GM21737 (cell line): ENCODE results near the gene LRRN4CL.
"Not testable (repeated sequence)": the region's sequence is repeated elsewhere in the genome, so short reads cannot be mapped to it uniquely, and the experiment has no call there.

ENCODE experiments used
- ATAC-seq: cut with Tn5 transposase; IDR thresholded peaks from one replicate; pipeline ENCODE4 v1.9.1; 2021; ENCODE audit warnings: mild to moderate bottlenecking, moderate library complexity; ENCODE audit not compliant: unreplicated experiment

Gene LRRN4CL

GRCh38 chr11:62677156-62677555, 12.2 kb downstream of the LRRN4CL start:
- ATAC-seq, result no peak

- no peak for ATAC-seq
Observed at GRCh38 chr11:62676698-62677097, 12.6 kb downstream of the LRRN4CL start.

- ATAC-seq, result not testable (repeated sequence)
Observed at GRCh38 chr11:62675415-62675814, 13.9 kb downstream of the LRRN4CL start.

- ATAC-seq, result no peak
Observed at GRCh38 chr11:62673196-62673525, 16.2 kb downstream of the LRRN4CL start.

GRCh38 chr11:62671608-62672389, 17.5 kb downstream of the LRRN4CL start, which contains the start of the genes LBHD1 and UQCC3:
TSS of gene LBHD1 (minus strand) at chr11:62672267. CDS start at chr11:62670031, 2,236 bp downstream.
TSS of gene UQCC3 (plus strand) at chr11:62671673. CDS start at chr11:62671746, 73 bp downstream.
- ATAC-seq, result peak; percentile 45

- ATAC-seq, result no peak
Observed at GRCh38 chr11:62671236-62671607, 18.1 kb downstream of the LRRN4CL start.

GRCh38 chr11:62669420-62670161, 19.7 kb downstream of the LRRN4CL start:
- ATAC-seq, result no peak

- ATAC-seq, result no peak
Observed at GRCh38 chr11:62667460-62667859, 21.9 kb downstream of the LRRN4CL start.

GRCh38 chr11:62666259-62666926, 22.9 kb downstream of the LRRN4CL start:
- no peak for ATAC-seq

- no peak for ATAC-seq
Observed at GRCh38 chr11:62665599-62666258, 23.6 kb downstream of the LRRN4CL start.

GRCh38 chr11:62665075-62665598, 24.2 kb downstream of the LRRN4CL start, which contains the start of the genes C11orf98 and CSKMT:
TSS of gene C11orf98 (minus strand) at chr11:62665210. CDS start at chr11:62665169, 41 bp downstream.
TSS of gene CSKMT (plus strand) at chr11:62665312. CDS start at chr11:62665880, 568 bp downstream.
- ATAC-seq, result peak; percentile 90

- peak; percentile 29 for ATAC-seq
Observed at GRCh38 chr11:62664405-62665074, 24.8 kb downstream of the LRRN4CL start.

- no peak for ATAC-seq
Observed at GRCh38 chr11:62656796-62657429, 32.4 kb downstream of the LRRN4CL start.

GRCh38 chr11:62654297-62654696, 35.0 kb downstream of the LRRN4CL start:
- ATAC-seq, result no peak

GRCh38 chr11:62652161-62653006, 36.9 kb downstream of the LRRN4CL start:
- ATAC-seq, result peak; percentile 15

- not testable (repeated sequence) for ATAC-seq
Observed at GRCh38 chr11:62650283-62650682, 39.0 kb downstream of the LRRN4CL start.

- ATAC-seq, result no peak
Observed at GRCh38 chr11:62649486-62649885, 39.8 kb downstream of the LRRN4CL start.

GRCh38 chr11:62648967-62649364, 40.4 kb downstream of the LRRN4CL start:
- no peak for ATAC-seq
